ENCODE data around the gene WNT9A.
"Not testable (repeated sequence)": the region's sequence is repeated elsewhere in the genome, so short reads cannot be mapped to it uniquely, and the experiment has no call there.

WNT9A gene

GRCh38 chr1:227923353-227924167 is 24.2 kb downstream of the WNT9A start:
- DNase-seq: no peak

- DNase-seq: no peak
Measured at GRCh38 chr1:227922501-227923352, 25.0 kb downstream of the WNT9A start.

GRCh38 chr1:227921461-227922185 is 26.1 kb downstream of the WNT9A start:
- no peak for DNase-seq

- no peak for DNase-seq
Measured at GRCh38 chr1:227920896-227921295, 26.8 kb downstream of the WNT9A start.

- no peak for DNase-seq
Measured at GRCh38 chr1:227920426-227920825, 27.3 kb downstream of the WNT9A start.

- DNase-seq: no peak
Measured at GRCh38 chr1:227919906-227920305, 27.8 kb downstream of the WNT9A start.

GRCh38 chr1:227918736-227919135 is 29.0 kb downstream of the WNT9A start:
- DNase-seq: no peak

GRCh38 chr1:227918083-227918700 is 29.5 kb downstream of the WNT9A start:
- DNase-seq: no peak

- no peak for DNase-seq
Measured at GRCh38 chr1:227917081-227917950, 30.4 kb downstream of the WNT9A start.

- DNase-seq: no peak
Measured at GRCh38 chr1:227916655-227917054, 31.1 kb downstream of the WNT9A start.

- no peak for DNase-seq
Measured at GRCh38 chr1:227915564-227916553, 31.9 kb downstream of the WNT9A start.

- DNase-seq: no peak
Measured at GRCh38 chr1:227914801-227915563, 32.8 kb downstream of the WNT9A start.

GRCh38 chr1:227913764-227914721 is 33.7 kb downstream of the WNT9A start:
- DNase-seq: no peak

- no peak for DNase-seq
Measured at GRCh38 chr1:227913396-227913763, 34.4 kb downstream of the WNT9A start.

- DNase-seq: no peak
Measured at GRCh38 chr1:227912866-227913265, 34.9 kb downstream of the WNT9A start.

- DNase-seq: no peak
Measured at GRCh38 chr1:227911376-227911775, 36.4 kb downstream of the WNT9A start.

GRCh38 chr1:227910511-227911153 is 37.1 kb downstream of the WNT9A start:
- DNase-seq: no peak

GRCh38 chr1:227909923-227910328 is 37.8 kb downstream of the WNT9A start:
- not testable (repeated sequence) for DNase-seq

All from stimulated activated CD4-positive, alpha-beta T cell treated with anti-CD3 and anti-CD28 coated beads, Interleukin-2, amount 100 ng/mL, for 48 hours (primary cell).